ENCODE data around the gene IGF2BP1.

The IGF2BP1 gene

DNA sequence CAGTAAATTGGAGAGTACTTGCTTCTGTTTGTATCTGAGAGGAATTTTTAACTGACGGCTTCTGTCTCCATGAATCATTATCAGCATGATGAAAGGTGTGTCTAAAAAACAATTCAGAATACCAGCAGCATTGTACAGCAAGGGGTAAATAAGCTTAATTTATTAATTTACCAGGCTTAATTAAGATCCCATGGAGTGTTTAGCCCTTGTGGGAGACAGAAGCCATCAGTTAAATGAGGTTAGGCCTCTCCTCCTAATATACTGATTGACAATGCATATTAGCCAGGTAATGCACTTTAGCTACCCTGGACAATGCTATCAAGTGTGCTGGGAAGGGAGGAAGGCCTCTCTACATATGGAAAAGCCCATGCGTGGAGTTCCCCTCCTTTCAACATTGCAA, 53.4 kb downstream of the IGF2BP1 start:
- Mint-ChIP-seq H3K9me3 (no peaks in the 10 kb centered on the region), H3K4me3 (no peak overlapping the region), H3K36me3 (no peaks in the 10 kb centered on the region), H3K27ac (no peak overlapping the region), H3K4me1 (no peaks in the 10 kb centered on the region)
- DNase-seq (ENCODE audit: low spot score in 2 of 2) = no peak
- no peak for ATAC-seq

DNA sequence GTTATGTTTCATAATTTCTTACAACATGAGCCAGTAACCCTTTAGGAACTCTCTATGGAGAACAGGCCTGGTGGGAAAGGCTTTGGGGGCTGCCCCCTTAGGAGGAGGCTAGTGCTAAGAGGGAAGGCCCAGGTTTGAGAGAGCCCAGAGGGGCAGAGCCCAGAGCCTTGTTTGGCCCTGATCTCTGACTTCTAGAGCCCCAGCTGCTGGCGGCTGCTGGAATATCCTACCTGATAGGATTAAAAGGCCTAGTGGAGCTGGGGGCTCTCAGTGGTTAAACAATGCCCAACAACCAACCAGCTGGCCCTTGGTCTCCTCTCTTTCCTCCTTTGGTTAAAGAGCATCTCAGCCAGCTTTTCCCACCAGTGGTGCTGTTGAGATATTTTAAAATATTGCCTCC, 54.1 kb downstream of the IGF2BP1 start:
- Mint-ChIP-seq H3K4me3 (no peak overlapping the region), H3K9me3 (no peaks in the 10 kb centered on the region), H3K36me3 (no peaks in the 10 kb centered on the region), H3K27ac (no peak overlapping the region), H3K4me1 (no peaks in the 10 kb centered on the region)
- no peak for DNase-seq (ENCODE audit: low spot score in 2 of 2)
- no peak for ATAC-seq

GRCh38 chr17:49053171-49053829, 56.1 kb downstream of the IGF2BP1 start:
- Mint-ChIP-seq H3K36me3 (no peaks in the 10 kb centered on the region), H3K4me3 (no peak overlapping the region), H3K4me1 (no peaks in the 10 kb centered on the region), H3K9me3 (no peaks in the 10 kb centered on the region), H3K27ac (no peak overlapping the region)
- no peak for DNase-seq (ENCODE audit: low spot score in 2 of 2)
- no peak for ATAC-seq

GRCh38 chr17:49054342-49055092, 57.3 kb downstream of the IGF2BP1 start:
- no peaks in the 10 kb centered on the region for H3K9me3 Mint-ChIP-seq
- DNase-seq (ENCODE audit: low spot score in 2 of 2) = no peak
- H3K4me1 Mint-ChIP-seq = no peaks in the 10 kb centered on the region
- no peak for ATAC-seq
- H3K27ac Mint-ChIP-seq = no peak overlapping the region
- no peaks in the 10 kb centered on the region for H3K36me3 Mint-ChIP-seq
- no peak overlapping the region for H3K4me3 Mint-ChIP-seq

- no peak overlapping the region for H3K4me3 Mint-ChIP-seq
- H3K9me3 Mint-ChIP-seq = no peaks in the 10 kb centered on the region
- H3K4me1 Mint-ChIP-seq = no peaks in the 10 kb centered on the region
- no peak for ATAC-seq
- no peaks in the 10 kb centered on the region for H3K36me3 Mint-ChIP-seq
- no peak for DNase-seq (ENCODE audit: low spot score in 2 of 2)
- no peak overlapping the region for H3K27ac Mint-ChIP-seq
Observed at GRCh38 chr17:49055181-49055927, 58.2 kb downstream of the IGF2BP1 start.

GRCh38 chr17:49061524-49061943, 64.3 kb downstream of the IGF2BP1 start:
- Mint-ChIP-seq H3K36me3 (no peaks in the 10 kb centered on the region), H3K4me3 (no peak overlapping the region), H3K4me1 (no peaks in the 10 kb centered on the region), H3K27ac (no peak overlapping the region), H3K9me3 (no peaks in the 10 kb centered on the region)
- DNase-seq (ENCODE audit: low spot score in 2 of 2) (no peak), ATAC-seq (no peak)

DNA sequence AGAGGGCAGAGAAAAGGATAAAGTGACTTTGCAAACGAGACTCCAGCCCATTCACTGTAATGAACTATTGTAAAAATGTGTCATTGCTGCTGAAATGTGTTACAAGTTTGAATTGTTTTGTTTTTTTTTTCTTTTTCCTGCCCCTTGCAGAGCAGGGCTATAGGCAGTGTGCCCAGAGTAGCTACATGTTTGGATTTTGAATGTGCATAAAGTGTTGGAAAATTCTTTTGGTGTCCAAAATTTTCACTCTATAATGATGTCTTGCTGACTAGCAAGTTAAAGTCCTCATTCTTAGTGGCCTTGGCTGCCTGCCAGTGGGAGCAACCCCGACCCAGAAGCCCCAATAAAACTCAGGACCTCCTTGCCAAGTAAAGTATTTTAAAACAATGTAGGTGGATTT, 66.5 kb downstream of the IGF2BP1 start:
- no peaks in the 10 kb centered on the region for H3K36me3 Mint-ChIP-seq
- no peaks in the 10 kb centered on the region for H3K4me1 Mint-ChIP-seq
- DNase-seq (ENCODE audit: low spot score in 2 of 2) = no peak
- no peak overlapping the region for H3K27ac Mint-ChIP-seq
- H3K9me3 Mint-ChIP-seq = no peaks in the 10 kb centered on the region
- ATAC-seq = no peak
- no peak overlapping the region for H3K4me3 Mint-ChIP-seq

- Mint-ChIP-seq H3K4me1 (no peaks in the 10 kb centered on the region), H3K36me3 (no peaks in the 10 kb centered on the region), H3K27ac (no peak overlapping the region), H3K4me3 (no peak overlapping the region), H3K9me3 (no peaks in the 10 kb centered on the region)
- no peak for ATAC-seq
- no peak for DNase-seq (ENCODE audit: low spot score in 2 of 2)
Observed at GRCh38 chr17:49067163-49067562, 70.0 kb downstream of the IGF2BP1 start.

GRCh38 chr17:49069585-49070273, 72.5 kb downstream of the IGF2BP1 start:
- H3K4me1 Mint-ChIP-seq = no peaks in the 10 kb centered on the region
- no peaks in the 10 kb centered on the region for H3K36me3 Mint-ChIP-seq
- no peaks in the 10 kb centered on the region for H3K9me3 Mint-ChIP-seq
- H3K27ac Mint-ChIP-seq = no peak overlapping the region
- DNase-seq (ENCODE audit: low spot score in 2 of 2) = no peak
- ATAC-seq = peak; percentile 58
- no peak overlapping the region for H3K4me3 Mint-ChIP-seq

GRCh38 chr17:49071106-49071505, 73.9 kb downstream of the IGF2BP1 start:
- DNase-seq (ENCODE audit: low spot score in 2 of 2) (no peak), ATAC-seq (no peak)
- H3K4me1 Mint-ChIP-seq = no peaks in the 10 kb centered on the region
- no peaks in the 10 kb centered on the region for H3K9me3 Mint-ChIP-seq
- H3K27ac Mint-ChIP-seq = peak overlapping the region; percentile 4
- H3K36me3 Mint-ChIP-seq = no peaks in the 10 kb centered on the region
- no peak overlapping the region for H3K4me3 Mint-ChIP-seq

- H3K27ac Mint-ChIP-seq = no peak overlapping the region
- H3K4me1 Mint-ChIP-seq = no peaks in the 10 kb centered on the region
- H3K9me3 Mint-ChIP-seq = no peaks in the 10 kb centered on the region
- H3K4me3 Mint-ChIP-seq = no peak overlapping the region
- ATAC-seq = no peak
- H3K36me3 Mint-ChIP-seq = no peaks in the 10 kb centered on the region
- no peak for DNase-seq (ENCODE audit: low spot score in 2 of 2)
Observed at GRCh38 chr17:49074851-49075540, 77.8 kb downstream of the IGF2BP1 start.

DNA sequence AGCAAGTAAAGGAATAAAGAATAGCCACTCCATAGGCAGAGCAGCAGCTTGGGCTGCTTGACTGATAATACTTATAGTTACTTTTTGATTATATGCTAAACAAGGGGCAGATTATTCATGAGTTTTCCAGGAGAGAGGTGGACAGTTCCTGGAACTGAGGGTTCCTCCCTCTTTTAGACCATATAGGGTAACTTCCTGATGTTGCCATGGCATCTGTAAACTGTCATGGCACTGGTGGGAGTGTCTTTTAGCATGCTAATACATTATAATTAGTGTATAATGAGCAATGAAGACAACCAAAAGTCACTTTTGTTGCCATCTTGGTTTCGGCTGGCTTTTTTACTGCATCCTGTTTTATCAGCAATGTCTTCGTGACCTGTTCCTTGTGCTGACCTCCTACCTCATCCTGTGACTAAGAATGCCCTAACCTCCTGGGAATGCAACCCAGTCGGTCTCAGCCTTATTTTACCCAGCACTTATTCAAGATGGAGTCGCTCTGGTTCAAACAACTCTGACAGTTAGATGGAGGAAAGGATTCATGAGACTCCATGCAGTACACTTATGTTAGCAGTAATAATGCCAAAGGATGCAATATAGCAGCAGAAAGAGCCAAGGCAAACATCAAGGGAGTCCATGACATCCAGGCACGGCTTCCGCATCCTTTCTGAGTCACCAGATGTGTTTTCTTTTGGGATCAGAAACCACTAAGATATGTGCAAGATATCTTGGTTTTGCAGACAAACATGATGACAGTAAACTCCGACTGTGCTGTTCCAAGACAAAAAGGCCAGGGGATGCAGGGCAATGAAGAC, 79.6 kb downstream of the IGF2BP1 start:
- no peak overlapping the region for H3K4me3 Mint-ChIP-seq
- H3K36me3 Mint-ChIP-seq = no peaks in the 10 kb centered on the region
- DNase-seq (ENCODE audit: low spot score in 2 of 2) (no peak), ATAC-seq (no peak)
- no peaks in the 10 kb centered on the region for H3K9me3 Mint-ChIP-seq
- H3K4me1 Mint-ChIP-seq = no peaks in the 10 kb centered on the region
- no peak overlapping the region for H3K27ac Mint-ChIP-seq

GRCh38 chr17:49078248-49078647, 81.1 kb downstream of the IGF2BP1 start:
- no peaks in the 10 kb centered on the region for H3K4me1 Mint-ChIP-seq
- no peaks in the 10 kb centered on the region for H3K9me3 Mint-ChIP-seq
- ATAC-seq (no peak), DNase-seq (ENCODE audit: low spot score in 2 of 2) (no peak)
- H3K4me3 Mint-ChIP-seq = no peak overlapping the region
- H3K27ac Mint-ChIP-seq = no peak overlapping the region
- H3K36me3 Mint-ChIP-seq = no peaks in the 10 kb centered on the region
